Stimulated activated CD4-positive, alpha-beta T cell treated with anti-CD3 and anti-CD28 coated beads, TNF-alpha, amount 100 ng/mL, for 48 hours (primary cell): ENCODE data around the gene JAZF1.
"Not testable (repeated sequence)": the region's sequence is repeated elsewhere in the genome, so short reads cannot be mapped to it uniquely, and the experiment has no call there.

Source experiments
- DNase-seq, 3 donors: peaks; one replicate each; pipeline ENCODE4 v3.0.0-alpha.2; 2020; ENCODE audit warnings: low read depth in 3 of 3

JAZF1 gene

GRCh38 chr7:27942711-27943110, 237.9 kb downstream of the JAZF1 start:
- DNase-seq: no peak

GRCh38 chr7:27941522-27941921, 239.1 kb downstream of the JAZF1 start:
- no peak for DNase-seq

- no peak for DNase-seq
These were observed 240.3 kb downstream of the JAZF1 start for GRCh38 chr7:27940341-27940740.

- no peak for DNase-seq
These were observed 240.7 kb downstream of the JAZF1 start for GRCh38 chr7:27939893-27940292.

GRCh38 chr7:27936768-27937102, 243.9 kb downstream of the JAZF1 start:
- DNase-seq: no peak

- no peak for DNase-seq
These were observed 244.4 kb downstream of the JAZF1 start for GRCh38 chr7:27936047-27936767.

GRCh38 chr7:27933671-27934565, 246.7 kb downstream of the JAZF1 start:
- no peak for DNase-seq

- DNase-seq: no peak
These were observed 249.6 kb downstream of the JAZF1 start for GRCh38 chr7:27930910-27931476.

GRCh38 chr7:27929127-27929526, 251.5 kb downstream of the JAZF1 start:
- no peak for DNase-seq

GRCh38 chr7:27928001-27928400, 252.6 kb downstream of the JAZF1 start:
- DNase-seq: no peak

GRCh38 chr7:27925573-27926201, 254.9 kb downstream of the JAZF1 start:
- no peak for DNase-seq

GRCh38 chr7:27923642-27923980, 257.0 kb downstream of the JAZF1 start:
- no peak for DNase-seq

- no peak for DNase-seq
These were observed 257.5 kb downstream of the JAZF1 start for GRCh38 chr7:27922907-27923641.

- not testable (repeated sequence) for DNase-seq
These were observed 258.2 kb downstream of the JAZF1 start for GRCh38 chr7:27922389-27922788.

- no peak for DNase-seq
These were observed 259.3 kb downstream of the JAZF1 start for GRCh38 chr7:27921081-27921836.

GRCh38 chr7:27920281-27920946, 260.2 kb downstream of the JAZF1 start:
- DNase-seq: no peak

GRCh38 chr7:27918503-27918902, 262.1 kb downstream of the JAZF1 start:
- DNase-seq: no peak

- no peak for DNase-seq
These were observed 262.8 kb downstream of the JAZF1 start for GRCh38 chr7:27917774-27918314.

- no peak for DNase-seq
These were observed 263.5 kb downstream of the JAZF1 start for GRCh38 chr7:27917119-27917518.

GRCh38 chr7:27916372-27916771, 264.2 kb downstream of the JAZF1 start:
- DNase-seq: no peak
